ENCODE data around the gene OGDHL. TPM values are rescaled to one million over a fixed set of nuclear protein-coding genes. Genes with fewer than 3 reads are reported as not detected.

The OGDHL gene
- total RNA-seq, 1 donor from 2014 or later = 1.7 TPM

DNA sequence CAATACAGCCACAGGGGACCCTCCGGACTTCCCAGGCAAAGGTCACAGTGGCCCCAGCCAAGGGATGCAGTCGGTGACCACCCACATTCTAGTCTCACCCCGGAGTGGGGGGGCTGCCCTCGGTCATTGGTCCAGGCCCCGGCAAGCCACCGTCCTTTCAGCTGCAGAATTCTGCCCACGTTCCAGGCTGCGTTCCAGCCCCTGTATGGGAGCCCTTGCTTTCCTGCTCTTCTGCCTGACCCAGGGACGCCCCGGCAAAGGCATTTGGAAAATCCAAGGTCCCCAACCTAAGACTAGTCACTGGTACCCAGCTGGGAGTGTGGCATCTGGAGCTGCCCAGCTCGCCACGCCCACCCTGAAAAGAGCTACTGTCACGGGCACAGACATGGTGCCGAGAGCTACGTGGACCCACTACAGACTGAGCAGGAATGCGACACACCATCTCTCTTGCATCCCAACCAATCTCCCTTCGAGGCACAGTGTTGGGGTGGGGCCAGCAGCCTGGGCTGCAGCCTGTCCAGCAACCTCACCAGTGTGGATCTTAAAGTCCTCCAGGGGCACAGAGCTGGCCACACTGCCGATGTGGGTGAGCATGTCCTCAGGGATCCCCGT, 18.6 kb downstream of the OGDHL start:
- H3K9me3 Mint-ChIP-seq (ENCODE audit: unreplicated experiment) = no peaks in the 10 kb centered on the region
- H3K4me3 Mint-ChIP-seq (ENCODE audit: unreplicated experiment) = no peak overlapping the region
- TF ChIP-seq, protein P1, sequence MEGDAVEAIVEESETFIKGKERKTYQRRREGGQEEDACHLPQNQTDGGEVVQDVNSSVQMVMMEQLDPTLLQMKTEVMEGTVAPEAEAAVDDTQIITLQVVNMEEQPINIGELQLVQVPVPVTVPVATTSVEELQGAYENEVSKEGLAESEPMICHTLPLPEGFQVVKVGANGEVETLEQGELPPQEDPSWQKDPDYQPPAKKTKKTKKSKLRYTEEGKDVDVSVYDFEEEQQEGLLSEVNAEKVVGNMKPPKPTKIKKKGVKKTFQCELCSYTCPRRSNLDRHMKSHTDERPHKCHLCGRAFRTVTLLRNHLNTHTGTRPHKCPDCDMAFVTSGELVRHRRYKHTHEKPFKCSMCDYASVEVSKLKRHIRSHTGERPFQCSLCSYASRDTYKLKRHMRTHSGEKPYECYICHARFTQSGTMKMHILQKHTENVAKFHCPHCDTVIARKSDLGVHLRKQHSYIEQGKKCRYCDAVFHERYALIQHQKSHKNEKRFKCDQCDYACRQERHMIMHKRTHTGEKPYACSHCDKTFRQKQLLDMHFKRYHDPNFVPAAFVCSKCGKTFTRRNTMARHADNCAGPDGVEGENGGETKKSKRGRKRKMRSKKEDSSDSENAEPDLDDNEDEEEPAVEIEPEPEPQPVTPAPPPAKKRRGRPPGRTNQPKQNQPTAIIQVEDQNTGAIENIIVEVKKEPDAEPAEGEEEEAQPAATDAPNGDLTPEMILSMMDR (IDR thresholded peaks at IDR 0.05) = no peak
- H3K27me3 Mint-ChIP-seq (ENCODE audit: unreplicated experiment) = peaks cover 6% of the 10 kb centered on the region
- H3K36me3 Mint-ChIP-seq (ENCODE audit: unreplicated experiment) = no peaks in the 10 kb centered on the region
- no peak overlapping the region for H3K27ac Mint-ChIP-seq (ENCODE audit: unreplicated experiment)
- H3K4me1 Mint-ChIP-seq (ENCODE audit: unreplicated experiment) = no peaks in the 10 kb centered on the region
- DNase-seq (ENCODE audit: extremely low spot score, unreplicated experiment) = no peak

DNA sequence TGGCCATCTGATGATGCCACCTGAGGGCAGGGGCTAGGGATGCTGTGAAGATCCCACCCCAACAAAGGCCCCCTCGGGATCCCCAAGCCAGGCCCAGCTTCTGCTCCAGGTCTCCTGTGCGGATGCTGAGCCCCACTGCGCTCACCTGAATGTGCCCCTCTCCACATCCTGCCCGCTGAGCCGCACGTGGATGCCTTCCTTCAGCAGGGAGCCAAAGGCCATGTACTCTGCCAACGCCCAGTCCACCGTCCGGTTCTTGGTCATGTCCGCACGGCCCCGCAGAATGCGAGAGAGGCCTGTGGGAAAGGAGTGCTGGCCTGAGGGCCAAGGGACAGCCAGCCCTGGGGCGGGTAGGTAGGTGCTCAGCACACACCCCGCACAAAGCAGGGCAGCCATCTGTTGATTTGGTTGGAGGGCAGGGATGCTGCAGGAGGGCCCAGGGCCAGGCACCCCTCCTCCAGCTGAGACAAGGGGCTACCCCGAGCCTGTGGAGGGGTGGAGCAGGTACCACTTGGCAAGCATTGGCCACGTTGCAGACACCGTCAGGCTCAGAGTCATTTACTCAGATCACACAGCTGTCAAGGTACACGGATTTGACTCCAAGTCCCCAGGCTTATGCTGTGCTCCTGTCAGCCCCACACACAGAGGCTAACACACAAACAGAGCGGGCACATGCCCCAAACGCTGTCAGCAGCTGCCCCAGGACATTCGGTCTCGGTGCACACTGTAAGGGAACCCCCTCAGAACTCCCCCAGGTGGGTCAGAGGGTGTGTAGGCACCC, 19.2 kb downstream of the OGDHL start:
- Mint-ChIP-seq H3K4me1 (ENCODE audit: unreplicated experiment) (no peaks in the 10 kb centered on the region), H3K9me3 (ENCODE audit: unreplicated experiment) (no peaks in the 10 kb centered on the region), H3K4me3 (ENCODE audit: unreplicated experiment) (no peak overlapping the region), H3K27ac (ENCODE audit: unreplicated experiment) (no peak overlapping the region), H3K36me3 (ENCODE audit: unreplicated experiment) (no peaks in the 10 kb centered on the region), H3K27me3 (ENCODE audit: unreplicated experiment) (peaks cover 6% of the 10 kb centered on the region)
- TF ChIP-seq, protein P1 (IDR thresholded peaks at IDR 0.05) = no peak
- DNase-seq (ENCODE audit: extremely low spot score, unreplicated experiment) = no peak

DNA sequence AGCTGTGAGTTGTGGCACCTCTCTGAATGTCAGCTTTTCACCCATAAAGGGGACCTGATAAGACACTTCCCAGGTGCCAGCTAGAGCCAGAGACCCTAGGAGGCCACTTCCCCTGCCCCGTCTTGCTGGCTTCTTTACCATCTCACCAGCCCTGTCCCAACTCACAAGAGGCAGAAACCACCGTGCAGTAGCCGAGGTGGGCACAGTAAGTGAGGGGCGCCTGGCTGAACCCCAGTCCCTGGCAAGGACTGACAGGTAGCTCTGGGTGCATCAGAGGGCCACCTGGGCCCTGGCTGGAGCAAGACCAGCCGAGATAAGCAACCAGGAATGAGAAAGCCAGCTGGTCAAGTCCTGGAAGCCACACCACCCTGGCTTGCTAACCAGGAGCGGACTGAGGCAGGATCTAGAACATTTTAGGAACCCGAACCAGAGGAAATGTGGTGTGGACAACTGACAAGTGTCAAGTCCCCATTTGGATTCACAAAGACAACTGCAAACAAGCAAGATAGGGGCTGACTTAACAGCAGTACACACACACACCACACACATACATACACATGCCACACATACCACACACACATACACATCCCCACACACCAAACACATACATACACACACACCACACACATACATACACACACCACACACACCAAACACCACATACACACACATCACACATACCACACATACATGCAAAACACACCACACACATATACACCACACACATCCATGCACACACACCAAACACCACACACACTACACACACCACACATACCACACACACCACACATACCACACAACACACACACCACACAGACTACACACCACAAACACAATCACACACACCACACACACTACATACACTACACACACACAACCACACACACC, 20.8 kb downstream of the OGDHL start:
- H3K27ac Mint-ChIP-seq (ENCODE audit: unreplicated experiment) = no peak overlapping the region
- TF ChIP-seq, protein P1 (IDR thresholded peaks at IDR 0.05) = no peak
- no peaks in the 10 kb centered on the region for H3K36me3 Mint-ChIP-seq (ENCODE audit: unreplicated experiment)
- no peaks in the 10 kb centered on the region for H3K4me1 Mint-ChIP-seq (ENCODE audit: unreplicated experiment)
- no peaks in the 10 kb centered on the region for H3K9me3 Mint-ChIP-seq (ENCODE audit: unreplicated experiment)
- H3K4me3 Mint-ChIP-seq (ENCODE audit: unreplicated experiment) = no peak overlapping the region
- DNase-seq (ENCODE audit: extremely low spot score, unreplicated experiment) = peak; percentile 66
- no peaks in the 10 kb centered on the region for H3K27me3 Mint-ChIP-seq (ENCODE audit: unreplicated experiment)

DNA sequence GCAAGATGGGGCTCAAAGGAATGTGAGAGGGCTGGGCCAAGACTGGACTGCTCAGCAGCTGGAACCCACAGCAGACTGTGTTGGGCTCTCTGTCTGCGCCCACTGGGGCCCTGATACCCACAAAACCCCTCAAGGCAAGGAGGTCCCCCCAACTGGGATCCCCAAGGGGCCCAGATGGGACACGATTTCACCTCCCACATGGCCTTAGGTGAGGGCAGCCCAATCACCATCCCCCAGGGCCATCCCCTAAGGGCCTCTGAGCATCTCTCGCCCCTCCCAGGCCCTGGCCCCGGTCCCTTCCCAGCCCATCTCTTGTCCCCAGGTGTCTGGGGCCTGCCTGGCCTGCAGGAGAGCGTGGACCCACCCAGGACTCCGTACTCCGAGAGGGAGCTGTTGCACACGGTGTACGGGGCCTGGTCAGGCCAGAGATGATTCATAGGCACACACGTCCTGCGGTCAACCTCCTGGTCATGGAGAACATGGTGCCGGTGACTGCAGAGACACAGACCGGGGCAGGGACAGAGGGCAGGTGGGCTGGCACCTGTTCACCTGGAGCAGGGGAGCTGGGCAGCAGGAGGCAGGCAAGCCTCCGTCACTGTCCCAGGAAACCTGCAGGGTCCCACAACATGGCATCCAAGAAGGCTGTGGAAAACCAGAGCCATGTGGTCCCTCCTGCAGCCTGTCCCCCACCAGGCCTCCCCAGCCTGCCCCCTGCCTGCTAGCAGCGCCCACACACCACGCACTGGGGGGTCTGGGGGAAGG, 21.6 kb downstream of the OGDHL start:
- no peaks in the 10 kb centered on the region for H3K4me1 Mint-ChIP-seq (ENCODE audit: unreplicated experiment)
- no peaks in the 10 kb centered on the region for H3K27me3 Mint-ChIP-seq (ENCODE audit: unreplicated experiment)
- peak; percentile 82 for DNase-seq (ENCODE audit: extremely low spot score, unreplicated experiment)
- no peaks in the 10 kb centered on the region for H3K9me3 Mint-ChIP-seq (ENCODE audit: unreplicated experiment)
- no peak overlapping the region for H3K4me3 Mint-ChIP-seq (ENCODE audit: unreplicated experiment)
- no peak overlapping the region for H3K27ac Mint-ChIP-seq (ENCODE audit: unreplicated experiment)
- TF ChIP-seq, protein P1 (IDR thresholded peaks at IDR 0.05) = no peak
- no peaks in the 10 kb centered on the region for H3K36me3 Mint-ChIP-seq (ENCODE audit: unreplicated experiment)

All from osteocyte (in vitro differentiated cells).